Fibroblast of mammary gland (primary cell): ENCODE measurements around the gene EEF1A1.
"Not testable (repeated sequence)": the region's sequence is repeated elsewhere in the genome, so short reads cannot be mapped to it uniquely, and the experiment has no call there.

ENCODE experiments used
- DNase-seq: peaks from one replicate; pipeline ENCODE4 v3.0.0-alpha.2; 2010; ENCODE audit warnings: low read depth
- H3K4me3 ChIP-seq: 2 replicates; pipeline ENCODE4 v1.5.1; 2011; ENCODE audit warnings: low read depth, mild to moderate bottlenecking, low read length, moderate library complexity; ENCODE audit not compliant: control insufficient read depth
- TF ChIP-seq, protein P1 (sequence below): conservative IDR thresholded peaks from 2 replicates; pipeline ENCODE4 v1.5.1; 2011; ENCODE audit warnings: low read depth, low read length, inconsistent platforms; ENCODE audit not compliant: control insufficient read depth, insufficient read depth

Gene EEF1A1

GRCh38 chr6:73532293-73532692 lies 11.5 kb upstream of the EEF1A1 start:
- TF ChIP-seq, protein P1, sequence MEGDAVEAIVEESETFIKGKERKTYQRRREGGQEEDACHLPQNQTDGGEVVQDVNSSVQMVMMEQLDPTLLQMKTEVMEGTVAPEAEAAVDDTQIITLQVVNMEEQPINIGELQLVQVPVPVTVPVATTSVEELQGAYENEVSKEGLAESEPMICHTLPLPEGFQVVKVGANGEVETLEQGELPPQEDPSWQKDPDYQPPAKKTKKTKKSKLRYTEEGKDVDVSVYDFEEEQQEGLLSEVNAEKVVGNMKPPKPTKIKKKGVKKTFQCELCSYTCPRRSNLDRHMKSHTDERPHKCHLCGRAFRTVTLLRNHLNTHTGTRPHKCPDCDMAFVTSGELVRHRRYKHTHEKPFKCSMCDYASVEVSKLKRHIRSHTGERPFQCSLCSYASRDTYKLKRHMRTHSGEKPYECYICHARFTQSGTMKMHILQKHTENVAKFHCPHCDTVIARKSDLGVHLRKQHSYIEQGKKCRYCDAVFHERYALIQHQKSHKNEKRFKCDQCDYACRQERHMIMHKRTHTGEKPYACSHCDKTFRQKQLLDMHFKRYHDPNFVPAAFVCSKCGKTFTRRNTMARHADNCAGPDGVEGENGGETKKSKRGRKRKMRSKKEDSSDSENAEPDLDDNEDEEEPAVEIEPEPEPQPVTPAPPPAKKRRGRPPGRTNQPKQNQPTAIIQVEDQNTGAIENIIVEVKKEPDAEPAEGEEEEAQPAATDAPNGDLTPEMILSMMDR: no peak
- H3K4me3 ChIP-seq: no peak overlapping the region
- DNase-seq: no peak

- H3K4me3 ChIP-seq: no peak overlapping the region
- DNase-seq: no peak
- TF ChIP-seq, protein P1: no peak
Measured at GRCh38 chr6:73528897-73529296, 8.1 kb upstream of the EEF1A1 start.

GRCh38 chr6:73525546-73526330 lies 4.9 kb upstream of the EEF1A1 start:
- DNase-seq: no peak
- H3K4me3 ChIP-seq: no peak overlapping the region
- TF ChIP-seq, protein P1: no peak

GRCh38 chr6:73523434-73524123 lies 2.7 kb upstream of the EEF1A1 start:
- peak overlapping the region; percentile 58 for H3K4me3 ChIP-seq
- peak; percentile 46 for DNase-seq
- TF ChIP-seq, protein P1: no peak

- peak; percentile 91 for DNase-seq
- TF ChIP-seq, protein P1: no peak
- peak overlapping the region; percentile 84 for H3K4me3 ChIP-seq
Measured at GRCh38 chr6:73521351-73521985, 636 bp upstream of the EEF1A1 start.

DNA sequence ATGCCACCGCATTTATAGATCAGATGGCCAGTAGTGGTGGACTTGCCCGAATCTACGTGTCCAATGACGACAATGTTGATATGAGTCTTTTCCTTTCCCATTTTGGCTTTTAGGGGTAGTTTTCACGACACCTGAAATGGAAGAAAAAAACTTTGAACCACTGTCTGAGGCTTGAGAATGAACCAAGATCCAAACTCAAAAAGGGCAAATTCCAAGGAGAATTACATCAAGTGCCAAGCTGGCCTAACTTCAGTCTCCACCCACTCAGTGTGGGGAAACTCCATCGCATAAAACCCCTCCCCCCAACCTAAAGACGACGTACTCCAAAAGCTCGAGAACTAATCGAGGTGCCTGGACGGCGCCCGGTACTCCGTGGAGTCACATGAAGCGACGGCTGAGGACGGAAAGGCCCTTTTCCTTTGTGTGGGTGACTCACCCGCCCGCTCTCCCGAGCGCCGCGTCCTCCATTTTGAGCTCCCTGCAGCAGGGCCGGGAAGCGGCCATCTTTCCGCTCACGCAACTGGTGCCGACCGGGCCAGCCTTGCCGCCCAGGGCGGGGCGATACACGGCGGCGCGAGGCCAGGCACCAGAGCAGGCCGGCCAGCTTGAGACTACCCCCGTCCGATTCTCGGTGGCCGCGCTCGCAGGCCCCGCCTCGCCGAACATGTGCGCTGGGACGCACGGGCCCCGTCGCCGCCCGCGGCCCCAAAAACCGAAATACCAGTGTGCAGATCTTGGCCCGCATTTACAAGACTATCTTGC lies 725 bp downstream of the EEF1A1 start:
- TF ChIP-seq, protein P1: no peak
- peak overlapping the region; percentile 84 for H3K4me3 ChIP-seq
- DNase-seq: peak; percentile 75

DNA sequence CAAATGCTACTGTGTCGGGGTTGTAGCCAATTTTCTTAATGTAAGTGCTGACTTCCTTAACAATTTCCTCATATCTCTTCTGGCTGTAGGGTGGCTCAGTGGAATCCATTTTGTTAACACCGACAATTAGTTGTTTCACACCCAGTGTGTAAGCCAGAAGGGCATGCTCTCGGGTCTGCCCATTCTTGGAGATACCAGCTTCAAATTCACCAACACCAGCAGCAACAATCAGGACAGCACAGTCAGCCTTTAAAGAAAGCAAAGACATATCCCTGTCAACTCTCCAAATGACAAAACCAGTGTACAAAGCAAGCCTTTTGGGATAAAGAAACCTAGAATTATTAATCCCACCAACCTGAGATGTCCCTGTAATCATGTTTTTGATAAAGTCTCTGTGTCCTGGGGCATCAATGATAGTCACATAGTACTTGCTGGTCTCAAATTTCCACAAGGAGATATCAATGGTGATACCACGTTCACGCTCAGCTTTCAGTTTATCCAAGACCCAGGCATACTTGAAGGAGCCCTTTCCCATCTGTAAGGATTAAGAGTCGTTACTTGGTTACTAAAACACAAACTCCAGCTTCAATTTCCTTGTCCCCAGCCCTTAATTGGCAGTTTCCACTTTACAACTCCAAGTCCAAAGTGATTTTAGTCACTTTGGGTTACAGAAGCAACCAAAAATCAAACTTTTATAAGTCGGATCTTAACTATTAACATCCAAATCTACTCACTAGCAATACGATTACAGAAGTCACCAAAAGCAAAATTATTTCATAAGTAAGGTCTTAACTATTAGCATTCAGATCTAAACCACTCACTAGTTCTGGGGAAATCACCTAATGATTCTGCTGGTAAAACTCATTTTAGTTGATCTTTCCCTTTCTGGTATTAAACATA lies 1.6 kb downstream of the EEF1A1 start:
- DNase-seq: not testable (repeated sequence)
- H3K4me3 ChIP-seq: peak overlapping the region; percentile 84

GRCh38 chr6:73518100-73518981 lies 2.5 kb downstream of the EEF1A1 start:
- not testable (repeated sequence) for DNase-seq
- peak overlapping the region; percentile 84 for H3K4me3 ChIP-seq
